ENCODE data around the gene KATNB1. TPM values are rescaled to one million over a fixed set of nuclear protein-coding genes. Genes with fewer than 3 reads are reported as not detected.
"Not testable (repeated sequence)": the region's sequence is repeated elsewhere in the genome, so short reads cannot be mapped to it uniquely, and the experiment has no call there.

Gene KATNB1
- total RNA-seq, 1 donor from 2014 or later = 8.7 TPM

- peak; percentile 11 for ATAC-seq
- DNase-seq (ENCODE audit: low spot score) = no peak
Observed at GRCh38 chr16:57786632-57787518, 51.3 kb downstream of the KATNB1 start.

GRCh38 chr16:57787519-57787905 lies 51.9 kb downstream of the KATNB1 start:
- DNase-seq (ENCODE audit: low spot score) (no peak), ATAC-seq (no peak)

DNA sequence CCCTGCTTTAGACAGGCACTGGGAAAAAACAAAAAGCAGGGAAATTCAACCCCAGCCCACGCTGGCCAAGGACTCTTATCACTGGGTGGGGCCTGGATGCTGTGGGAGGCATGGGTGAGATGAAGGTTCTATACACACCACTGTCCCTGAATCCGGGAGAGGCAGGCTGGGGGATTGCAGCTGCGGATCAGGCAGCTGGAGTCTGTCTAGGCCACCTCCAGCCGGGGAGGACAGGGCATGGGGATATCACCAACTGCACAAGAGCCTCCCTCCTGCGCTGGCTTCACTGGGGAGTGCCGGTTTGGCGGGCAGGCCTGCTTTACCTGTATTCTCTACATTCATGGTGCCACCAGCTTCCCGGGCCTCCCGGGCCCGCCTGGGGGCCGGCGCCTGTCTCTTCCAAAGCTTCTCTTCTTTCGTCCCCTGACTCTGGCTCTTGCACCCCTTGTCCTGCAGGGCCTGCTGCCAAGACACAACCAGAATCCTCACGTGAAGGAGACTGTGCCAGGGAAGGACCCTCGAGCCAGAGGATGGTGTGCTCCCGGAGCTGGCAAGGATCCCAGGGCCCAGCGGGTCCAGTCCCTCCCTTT lies 52.8 kb downstream of the KATNB1 start:
- DNase-seq (ENCODE audit: low spot score) (no peak), ATAC-seq (no peak)

DNA sequence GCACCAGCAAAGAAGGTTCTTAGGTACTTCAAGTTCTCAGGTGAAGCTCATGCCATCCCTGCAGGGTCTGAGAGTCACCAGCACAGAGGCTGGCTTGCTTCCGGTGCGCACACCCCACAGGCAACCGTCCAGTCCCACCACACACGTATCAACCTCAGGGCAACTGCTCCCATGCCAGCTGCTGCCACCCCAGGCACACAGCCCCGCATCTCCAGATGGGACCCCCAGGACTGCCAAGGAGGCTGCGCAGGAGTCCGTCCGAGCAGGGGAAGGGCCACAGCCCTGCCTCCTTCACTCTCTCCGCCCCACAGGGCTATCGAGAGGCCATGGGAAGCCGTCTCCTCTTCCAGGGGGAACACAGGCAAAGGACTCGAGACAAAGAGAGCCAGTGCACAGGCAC lies 53.4 kb downstream of the KATNB1 start:
- no peak for DNase-seq (ENCODE audit: low spot score)
- no peak for ATAC-seq

- ATAC-seq (peak; percentile 85), DNase-seq (ENCODE audit: low spot score) (peak; percentile 78)
Observed at GRCh38 chr16:57791195-57791892, 55.8 kb downstream of the KATNB1 start.

- ATAC-seq (no peak), DNase-seq (ENCODE audit: low spot score) (no peak)
Observed at GRCh38 chr16:57791893-57792461, 56.4 kb downstream of the KATNB1 start.

DNA sequence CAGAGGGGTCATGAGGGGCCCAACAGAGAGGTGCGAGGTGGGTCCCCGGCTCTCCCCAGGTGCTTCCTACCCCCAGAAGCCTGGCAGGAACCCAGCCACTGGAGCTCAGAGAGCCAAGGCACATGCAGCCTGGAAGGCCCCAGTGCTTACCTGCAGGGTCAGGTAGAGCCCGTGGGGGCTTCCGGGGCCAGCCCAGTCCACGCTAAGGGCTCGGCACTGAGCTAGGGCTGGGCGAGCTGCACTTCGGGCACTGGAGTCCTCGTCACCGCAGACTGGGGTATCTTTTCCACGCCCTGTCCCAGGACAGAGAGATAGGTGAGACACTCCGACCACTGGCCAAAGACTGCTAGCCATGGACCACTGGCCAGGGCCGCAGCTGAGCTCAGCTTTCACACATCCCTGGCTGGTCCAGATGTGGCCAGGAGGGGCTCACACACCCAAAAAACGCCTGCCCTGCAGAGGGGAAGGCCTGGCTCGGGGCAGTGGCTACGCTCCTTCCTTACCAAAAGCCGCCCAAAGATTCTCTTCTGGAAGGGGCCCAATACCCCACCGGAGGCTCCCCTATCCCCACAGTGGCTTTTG lies 59.4 kb downstream of the KATNB1 start:
- ATAC-seq (no peak), DNase-seq (ENCODE audit: low spot score) (no peak)

DNA sequence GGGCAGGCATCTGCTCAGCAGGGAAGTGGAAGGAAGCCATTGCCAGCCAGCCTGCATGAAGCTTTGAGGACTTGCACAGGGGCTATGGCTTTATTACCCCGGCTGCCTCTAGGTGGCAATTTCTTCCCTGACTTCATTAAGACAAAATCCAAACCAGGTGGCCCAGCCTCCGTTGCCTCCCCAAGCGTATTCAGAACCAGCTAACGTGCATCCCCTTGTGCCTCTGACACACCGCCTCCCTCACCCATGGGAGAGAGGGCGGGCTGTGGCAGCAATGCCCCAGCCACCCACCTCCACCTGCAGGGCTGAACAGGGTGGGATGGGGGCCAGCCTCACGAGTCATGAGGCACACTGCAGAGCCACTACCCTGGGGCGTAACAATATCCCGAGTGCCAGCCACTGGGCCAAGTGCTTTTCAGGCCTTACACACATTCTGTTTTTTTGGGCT lies 59.9 kb downstream of the KATNB1 start:
- DNase-seq (ENCODE audit: low spot score) (no peak), ATAC-seq (peak; percentile 10)

- not testable (repeated sequence) for ATAC-seq; DNase-seq (ENCODE audit: low spot score)
Observed at GRCh38 chr16:57796014-57796413, 60.4 kb downstream of the KATNB1 start.

DNA sequence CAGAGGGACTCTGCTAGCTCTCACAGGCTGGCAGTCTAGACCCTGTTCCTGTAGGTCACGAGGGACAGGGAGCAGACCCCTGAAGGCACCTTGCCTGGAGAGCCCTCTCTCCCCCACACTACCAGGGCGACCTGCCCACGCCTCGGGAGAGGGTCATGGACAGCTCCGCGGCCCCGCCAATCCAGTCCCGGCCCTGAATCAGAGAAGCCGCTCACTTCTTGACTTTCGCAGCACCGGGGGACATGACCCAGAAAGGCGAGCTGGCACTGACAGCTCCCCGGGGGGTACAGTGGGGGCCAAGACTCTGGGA lies 61.6 kb downstream of the KATNB1 start:
- ATAC-seq (peak; percentile 5), DNase-seq (ENCODE audit: low spot score) (no peak)

GRCh38 chr16:57797526-57798266 lies 62.1 kb downstream of the KATNB1 start:
- peak; percentile 94 for DNase-seq (ENCODE audit: low spot score)
- ATAC-seq = peak; percentile 75

DNA sequence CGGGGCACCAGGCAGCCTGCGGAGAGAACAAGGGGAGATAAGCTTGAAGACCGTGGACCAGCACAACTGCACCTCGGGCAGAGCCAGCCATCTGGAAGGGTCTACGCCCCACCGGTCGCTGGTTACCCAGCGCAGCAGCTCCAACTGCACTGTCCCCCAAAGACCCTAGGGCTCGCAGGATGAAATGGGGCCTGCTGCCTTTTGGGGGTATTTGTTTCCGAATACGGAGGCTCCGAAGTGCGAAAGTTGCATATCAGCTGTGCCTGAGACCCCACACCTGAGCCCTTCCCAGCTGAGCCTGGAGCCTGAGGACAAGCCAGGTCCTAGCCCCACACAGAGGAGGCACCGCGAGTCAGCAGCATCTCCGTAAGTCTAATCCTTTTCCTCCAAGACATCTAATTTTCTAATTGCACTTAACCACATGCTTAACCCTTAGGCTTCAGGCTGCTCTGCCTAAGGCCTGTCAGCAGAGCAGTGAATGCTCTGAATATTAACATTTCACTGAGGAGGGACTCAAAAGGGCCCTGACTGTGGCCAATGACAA lies 62.8 kb downstream of the KATNB1 start:
- ATAC-seq = no peak
- no peak for DNase-seq (ENCODE audit: low spot score)

GRCh38 chr16:57798953-57799599 lies 63.5 kb downstream of the KATNB1 start:
- ATAC-seq (no peak), DNase-seq (ENCODE audit: low spot score) (no peak)

DNA sequence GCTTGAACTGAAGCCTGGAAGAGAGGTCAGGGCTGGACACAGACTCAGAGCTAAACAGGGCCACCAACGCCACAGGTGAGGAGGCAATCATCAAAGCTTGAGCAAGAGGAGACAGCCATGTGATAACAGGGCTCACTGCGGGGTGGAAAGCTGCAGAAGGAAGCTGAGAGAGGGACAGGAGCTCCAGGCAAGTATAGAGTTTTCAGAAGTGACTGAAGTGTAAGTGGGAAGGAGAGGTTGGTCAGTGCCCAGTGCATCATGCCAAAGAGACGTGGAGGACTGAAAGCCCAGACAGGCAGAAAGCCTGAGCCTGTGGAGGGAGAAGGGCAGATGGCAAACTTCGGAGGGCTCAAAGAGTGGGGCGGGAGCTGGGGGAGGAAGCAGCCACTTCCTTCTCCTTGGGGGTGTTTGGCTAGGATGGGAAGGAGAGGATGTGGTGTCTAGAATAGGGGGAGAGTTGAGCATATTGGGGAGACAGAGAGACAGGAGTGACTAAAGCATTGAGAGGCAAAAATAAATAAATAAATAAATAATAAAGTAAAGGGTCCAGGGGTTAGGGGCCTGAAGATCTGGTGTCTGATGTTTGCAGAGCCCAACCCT lies 64.1 kb downstream of the KATNB1 start:
- DNase-seq (ENCODE audit: low spot score) = peak; percentile 75

GRCh38 chr16:57800200-57801097 lies 64.9 kb downstream of the KATNB1 start:
- DNase-seq (ENCODE audit: low spot score) (peak; percentile 74), ATAC-seq (peak; percentile 11)

More for the DNA sequence above, 64.1 kb downstream of the KATNB1 start:
- ATAC-seq = peak; percentile 11

DNA sequence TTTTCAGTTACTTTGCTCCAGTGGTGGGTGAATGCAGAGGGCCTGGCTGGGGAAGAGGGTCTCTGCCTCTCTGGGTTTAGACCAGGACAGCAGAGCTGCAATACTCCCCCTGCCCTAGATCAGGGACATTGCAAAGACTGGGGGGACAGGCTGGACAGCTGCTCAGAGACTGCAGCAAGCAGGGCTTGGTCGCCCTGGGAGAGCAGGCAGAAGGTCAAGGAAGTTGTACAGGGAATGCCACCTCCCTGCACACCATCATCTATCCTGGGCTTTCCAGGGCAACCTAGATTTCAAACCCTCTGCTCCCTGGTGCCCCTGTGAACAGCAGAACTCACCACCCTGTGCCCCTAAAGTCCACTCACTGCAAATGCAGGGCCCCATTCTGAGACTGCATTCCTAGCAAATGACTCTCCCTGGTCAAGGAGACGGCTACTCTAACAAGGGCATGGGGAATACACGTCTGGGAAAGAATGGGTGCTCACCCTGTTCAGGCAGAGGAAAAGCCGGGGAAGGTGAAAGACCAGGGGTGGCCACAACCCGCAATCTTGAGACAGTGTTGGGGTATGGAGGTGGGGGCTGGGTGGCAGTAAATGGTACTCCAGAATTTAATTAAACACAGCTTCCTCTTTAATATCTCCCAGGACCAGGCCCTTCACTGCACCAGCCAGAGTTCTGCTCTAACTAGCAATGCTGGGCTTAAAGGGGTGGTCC lies 65.7 kb downstream of the KATNB1 start:
- no peak for DNase-seq (ENCODE audit: low spot score)
- ATAC-seq = no peak

GRCh38 chr16:57801809-57802340 lies 66.3 kb downstream of the KATNB1 start:
- DNase-seq (ENCODE audit: low spot score) (peak; percentile 56), ATAC-seq (no peak)
